Smooth muscle cell (in vitro differentiated cells): ENCODE data around the gene ZC3H13. TPM values are rescaled to one million over a fixed set of nuclear protein-coding genes. Genes with fewer than 3 reads are reported as not detected.

Experiments
- DNase-seq: peaks from one replicate; lab custom pipeline; 2025; ENCODE audit not compliant: unreplicated experiment; lab: John Stamatoyannopoulos, UW
- H2AFZ ChIP-seq: fragments of 200-600 bp; sonication (generic); 2 replicates; pipeline ENCODE4 v1.6.0; 2016; ENCODE audit warnings: antibody characterized with exemption, low read depth, mild to moderate bottlenecking
- H3F3A ChIP-seq: fragments of 200-600 bp; sonication (generic); 2 replicates; pipeline ENCODE4 v1.6.0; 2017; ENCODE audit warnings: antibody characterized with exemption, low read depth
- H3K27ac ChIP-seq: fragments of 200-600 bp; sonication (generic); 2 replicates; pipeline ENCODE4 v1.5.1; 2016; ENCODE audit warnings: low read depth, mild to moderate bottlenecking
- H3K27me3 ChIP-seq: fragments of 200-600 bp; sonication (generic); 2 replicates; pipeline ENCODE4 v1.6.1; 2016; ENCODE audit warnings: low read depth, mild to moderate bottlenecking
- H3K36me3 ChIP-seq: fragments of 200-600 bp; sonication (generic); 2 replicates; pipeline ENCODE4 v1.5.1; 2016; ENCODE audit warnings: low read depth
- H3K4me1 ChIP-seq: fragments of 200-600 bp; sonication (generic); 2 replicates; pipeline ENCODE4 v1.5.1; 2016; ENCODE audit warnings: low read depth
- H3K4me2 ChIP-seq: fragments of 200-600 bp; sonication (generic); 2 replicates; pipeline ENCODE4 v1.6.0; 2016; ENCODE audit warnings: mild to moderate bottlenecking
- H3K4me3 ChIP-seq: fragments of 200-600 bp; sonication (generic); 2 replicates; pipeline ENCODE4 v1.5.1; 2016; ENCODE audit warnings: mild to moderate bottlenecking
- H3K79me2 ChIP-seq: fragments of 200-600 bp; sonication (generic); 2 replicates; pipeline ENCODE4 v1.6.0; 2016; ENCODE audit warnings: low read depth, mild to moderate bottlenecking
- H3K9ac ChIP-seq: fragments of 200-600 bp; sonication (generic); 2 replicates; pipeline ENCODE4 v1.6.0; 2016; ENCODE audit warnings: low read depth
- H3K9me3 ChIP-seq: fragments of 200-600 bp; sonication (generic); replicated peaks from 2 replicates; pipeline ENCODE4 v1.5.1; 2016; ENCODE audit warnings: low read depth
- H4K20me1 ChIP-seq: fragments of 200-600 bp; sonication (generic); 2 replicates; pipeline ENCODE4 v1.6.0; 2016; ENCODE audit warnings: low read depth
- WGBS: methylation state at CpG from one replicate; pipeline ENCODE4 v1.1.7; 2016; ENCODE audit warnings: low lambda C conversion rate; 5-methylcytosine and 5-hydroxymethylcytosine counted together
- polyA plus RNA-seq: library from polyadenylated mRNA; unstranded; fragments of >200 nt; fragmentation: Nextera tagmentation; extraction: Ambion mirVana; gene quantifications from 2 replicates; pipeline ENCODE4 v1.2.1, GENCODE V29; 2016
- total RNA-seq: library from RNA; depleted of rRNA; stranded (reverse); fragments of >200 nt; gene quantifications from 2 replicates; pipeline ENCODE4 v1.2.3, GENCODE V29; 2014
- TF ChIP-seq, protein P1 (sequence below): fragments of 200-600 bp; sonication (generic); IDR thresholded peaks from 2 replicates; pipeline ENCODE4 v1.5.1; 2017; ENCODE audit warnings: borderline replicate concordance, mild to moderate bottlenecking, antibody characterized with exemption; ENCODE audit not compliant: insufficient read depth, poor library complexity, severe bottlenecking

Gene ZC3H13
- total and polyA plus RNA-seq, 2 experiments from 2014 or later: 20.4 to 37.7 TPM

DNA sequence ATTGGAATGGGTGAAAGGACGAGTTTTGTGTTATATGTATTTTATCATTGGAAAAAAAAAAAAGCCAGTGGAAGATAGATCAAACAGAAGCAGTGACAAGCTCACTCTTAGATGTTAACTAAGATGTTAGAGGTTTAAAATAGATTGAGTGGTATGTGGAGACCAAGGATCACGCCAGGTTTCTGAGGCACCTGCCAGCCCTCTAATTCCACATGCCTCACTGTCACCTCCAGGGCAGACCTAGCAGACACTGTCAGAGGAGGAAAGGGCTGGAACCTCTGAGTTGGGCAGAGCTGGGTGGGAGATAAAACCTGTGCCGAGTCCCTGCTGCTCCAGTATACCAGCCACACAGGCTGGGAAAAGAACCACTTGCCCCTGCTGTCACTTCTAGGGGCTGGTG, 143.5 kb downstream of the ZC3H13 start:
- no peaks in the 10 kb centered on the region for H3F3A ChIP-seq
- H3K9ac ChIP-seq: no peak overlapping the region
- H3K27me3 ChIP-seq: no peaks in the 10 kb centered on the region
- H3K27ac ChIP-seq: no peak overlapping the region
- no peaks in the 10 kb centered on the region for H3K36me3 ChIP-seq
- no peak overlapping the region for H3K4me2 ChIP-seq
- WGBS: 83% methylated on average over 3 of the region's 3 CpGs
- no peaks in the 10 kb centered on the region for H4K20me1 ChIP-seq
- no peaks in the 10 kb centered on the region for H3K79me2 ChIP-seq
- no peak for DNase-seq
- H3K9me3 ChIP-seq: no peaks in the 10 kb centered on the region
- TF ChIP-seq, protein P1, sequence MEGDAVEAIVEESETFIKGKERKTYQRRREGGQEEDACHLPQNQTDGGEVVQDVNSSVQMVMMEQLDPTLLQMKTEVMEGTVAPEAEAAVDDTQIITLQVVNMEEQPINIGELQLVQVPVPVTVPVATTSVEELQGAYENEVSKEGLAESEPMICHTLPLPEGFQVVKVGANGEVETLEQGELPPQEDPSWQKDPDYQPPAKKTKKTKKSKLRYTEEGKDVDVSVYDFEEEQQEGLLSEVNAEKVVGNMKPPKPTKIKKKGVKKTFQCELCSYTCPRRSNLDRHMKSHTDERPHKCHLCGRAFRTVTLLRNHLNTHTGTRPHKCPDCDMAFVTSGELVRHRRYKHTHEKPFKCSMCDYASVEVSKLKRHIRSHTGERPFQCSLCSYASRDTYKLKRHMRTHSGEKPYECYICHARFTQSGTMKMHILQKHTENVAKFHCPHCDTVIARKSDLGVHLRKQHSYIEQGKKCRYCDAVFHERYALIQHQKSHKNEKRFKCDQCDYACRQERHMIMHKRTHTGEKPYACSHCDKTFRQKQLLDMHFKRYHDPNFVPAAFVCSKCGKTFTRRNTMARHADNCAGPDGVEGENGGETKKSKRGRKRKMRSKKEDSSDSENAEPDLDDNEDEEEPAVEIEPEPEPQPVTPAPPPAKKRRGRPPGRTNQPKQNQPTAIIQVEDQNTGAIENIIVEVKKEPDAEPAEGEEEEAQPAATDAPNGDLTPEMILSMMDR: no peak
- H3K4me3 ChIP-seq: no peak overlapping the region
- no peak overlapping the region for H2AFZ ChIP-seq
- H3K4me1 ChIP-seq: no peaks in the 10 kb centered on the region

DNA sequence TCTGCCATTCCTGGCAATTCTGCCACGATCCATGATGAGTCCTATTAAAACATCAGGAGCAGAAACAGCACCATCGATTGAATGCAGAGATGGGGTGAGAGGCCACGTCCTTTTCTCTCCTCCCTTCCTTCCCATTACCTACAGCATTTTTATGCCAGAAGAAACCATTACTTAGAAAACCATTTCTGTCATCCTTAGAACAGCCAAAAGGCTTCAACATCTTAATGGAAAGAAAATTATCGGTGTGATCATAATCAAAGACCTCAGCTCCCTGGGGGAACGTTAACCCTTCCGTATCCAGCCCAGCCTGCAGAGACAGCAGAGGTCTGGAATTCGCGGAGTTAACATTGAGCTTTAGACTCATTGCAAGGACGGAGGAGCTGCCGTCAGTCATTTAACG, 145.0 kb downstream of the ZC3H13 start:
- Histone ChIP-seq H2AFZ (no peak overlapping the region), H4K20me1 (no peaks in the 10 kb centered on the region), H3K4me3 (no peak overlapping the region), H3K36me3 (no peaks in the 10 kb centered on the region), H3K27me3 (no peaks in the 10 kb centered on the region), H3K79me2 (no peaks in the 10 kb centered on the region), H3K27ac (no peak overlapping the region), H3K4me1 (no peaks in the 10 kb centered on the region), H3F3A (no peaks in the 10 kb centered on the region), H3K9ac (no peak overlapping the region), H3K9me3 (no peaks in the 10 kb centered on the region), H3K4me2 (no peak overlapping the region)
- no peak for DNase-seq
- TF ChIP-seq, protein P1: no peak
- WGBS: 50% methylated on average over 11 of the region's 11 CpGs

Other genes with a start within 250 kb of the ZC3H13 start
- gene SIAH3, start 201.0 kb downstream of the ZC3H13 start, total RNA-seq: not detected in 2 replicates
- not detected in 2 replicates for gene SIAH3, start 201.0 kb downstream of the ZC3H13 start, polyA plus RNA-seq
- not detected in 2 replicates for gene CPB2, start 52.3 kb upstream of the ZC3H13 start, total RNA-seq
- 0.09 TPM in 1 of 2 replicates, not detected in the other for gene CPB2, start 52.3 kb upstream of the ZC3H13 start, polyA plus RNA-seq
- 38.7 and 62.4 TPM in 2 replicates for gene LCP1, start 129.4 kb upstream of the ZC3H13 start, total RNA-seq
- gene LCP1, start 129.4 kb upstream of the ZC3H13 start, polyA plus RNA-seq: 7.6 and 29.1 TPM in 2 replicates
- gene LRRC63, start 159.2 kb upstream of the ZC3H13 start, total RNA-seq: 0.09 TPM in 1 of 2 replicates, not detected in the other
- gene LRRC63, start 159.2 kb upstream of the ZC3H13 start, polyA plus RNA-seq: 0.16 and 0.18 TPM in 2 replicates